Measurements from ENCODE around the gene PRPF6.
"Not testable (repeated sequence)": the region's sequence is repeated elsewhere in the genome, so short reads cannot be mapped to it uniquely, and the experiment has no call there.

PRPF6 gene

DNA sequence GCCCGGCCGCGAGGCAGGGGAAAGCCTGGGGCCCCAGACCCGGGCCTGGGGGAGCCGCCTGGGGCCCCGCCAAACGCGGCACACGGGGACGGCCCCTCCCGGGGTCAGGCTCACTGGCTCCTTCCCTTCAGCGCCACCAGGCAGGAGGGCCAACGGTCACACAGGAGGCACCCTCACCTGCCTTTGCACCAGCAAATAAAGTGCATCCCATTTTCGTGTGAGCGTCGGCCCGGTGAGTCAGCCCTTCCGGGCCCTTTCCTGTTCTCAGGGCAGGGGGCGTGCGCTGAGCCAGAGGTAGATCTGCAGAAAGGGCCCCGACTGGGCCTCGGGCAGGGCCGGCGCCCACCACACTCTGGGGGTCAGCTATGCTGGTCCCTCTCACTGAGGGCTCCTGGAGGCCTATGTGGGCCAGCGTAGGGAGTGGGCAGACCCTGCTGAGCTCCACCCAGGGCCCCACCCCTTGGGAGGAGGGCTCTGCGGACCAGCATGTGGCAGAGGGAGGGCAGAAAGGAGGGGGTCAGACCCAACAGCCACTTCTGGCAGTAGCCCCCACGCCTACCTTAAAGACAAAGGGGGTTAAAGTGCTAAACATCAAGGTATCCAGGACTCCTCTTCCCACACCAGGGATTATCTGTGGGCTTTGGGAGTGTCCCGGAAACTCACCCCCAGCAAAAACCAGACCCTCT is 23.8 kb upstream of the PRPF6 start:
- DNase-seq (ENCODE audit: low spot score) = peak; percentile 81
- TF ChIP-seq, protein P1, sequence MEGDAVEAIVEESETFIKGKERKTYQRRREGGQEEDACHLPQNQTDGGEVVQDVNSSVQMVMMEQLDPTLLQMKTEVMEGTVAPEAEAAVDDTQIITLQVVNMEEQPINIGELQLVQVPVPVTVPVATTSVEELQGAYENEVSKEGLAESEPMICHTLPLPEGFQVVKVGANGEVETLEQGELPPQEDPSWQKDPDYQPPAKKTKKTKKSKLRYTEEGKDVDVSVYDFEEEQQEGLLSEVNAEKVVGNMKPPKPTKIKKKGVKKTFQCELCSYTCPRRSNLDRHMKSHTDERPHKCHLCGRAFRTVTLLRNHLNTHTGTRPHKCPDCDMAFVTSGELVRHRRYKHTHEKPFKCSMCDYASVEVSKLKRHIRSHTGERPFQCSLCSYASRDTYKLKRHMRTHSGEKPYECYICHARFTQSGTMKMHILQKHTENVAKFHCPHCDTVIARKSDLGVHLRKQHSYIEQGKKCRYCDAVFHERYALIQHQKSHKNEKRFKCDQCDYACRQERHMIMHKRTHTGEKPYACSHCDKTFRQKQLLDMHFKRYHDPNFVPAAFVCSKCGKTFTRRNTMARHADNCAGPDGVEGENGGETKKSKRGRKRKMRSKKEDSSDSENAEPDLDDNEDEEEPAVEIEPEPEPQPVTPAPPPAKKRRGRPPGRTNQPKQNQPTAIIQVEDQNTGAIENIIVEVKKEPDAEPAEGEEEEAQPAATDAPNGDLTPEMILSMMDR (IDR thresholded peaks at IDR 0.05; ENCODE audit: borderline replicate concordance, control extremely low read depth, extremely low read depth, insufficient read depth, missing control alignments) = no peak
- in situ Hi-C loops (cut with MboI; ENCODE audit: low sequenced_read_pairs, unreplicated experiment) = no loop called here

DNA sequence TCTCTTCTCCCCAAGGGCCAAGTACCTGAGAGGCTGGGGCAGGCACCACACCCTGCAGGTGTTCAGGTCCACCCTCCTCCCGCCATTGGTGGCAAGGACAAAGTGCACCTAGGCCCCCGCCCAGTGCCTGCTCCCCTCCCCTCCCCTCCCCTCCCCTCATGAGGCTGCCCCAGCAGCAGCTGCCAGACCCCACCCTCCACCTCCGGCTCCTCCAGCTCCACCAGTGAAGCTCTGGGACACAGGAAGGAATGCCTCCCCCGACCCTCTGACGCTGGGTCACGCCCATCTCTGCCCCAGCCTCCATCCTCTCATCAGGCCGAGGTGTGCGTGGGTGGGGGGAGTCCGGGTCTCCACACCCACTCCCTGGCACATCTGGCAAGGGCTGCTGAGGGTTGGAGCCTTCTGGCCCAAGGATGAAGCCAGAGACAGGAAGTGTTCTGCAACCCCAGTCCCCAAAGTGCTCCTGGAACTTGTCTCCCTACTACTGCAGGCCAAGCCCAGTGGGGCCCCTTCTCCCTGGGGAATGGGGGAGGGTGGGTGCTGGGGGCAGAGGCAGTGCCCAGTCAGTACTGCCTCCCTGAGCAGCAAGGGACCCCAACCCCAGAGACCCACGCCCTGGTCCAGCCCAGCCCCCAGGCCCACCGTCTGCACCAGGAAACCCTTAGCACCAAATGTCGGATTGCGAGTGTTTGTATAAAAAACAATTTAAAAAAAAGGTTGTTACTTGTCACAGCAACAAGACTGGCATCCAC is 23.1 kb upstream of the PRPF6 start:
- TF ChIP-seq, protein P1 (IDR thresholded peaks at IDR 0.05; ENCODE audit: borderline replicate concordance, control extremely low read depth, extremely low read depth, insufficient read depth, missing control alignments) = no peak
- in situ Hi-C loops (cut with MboI; ENCODE audit: low sequenced_read_pairs, unreplicated experiment) = no loop called here
- no peak for DNase-seq (ENCODE audit: low spot score)

DNA sequence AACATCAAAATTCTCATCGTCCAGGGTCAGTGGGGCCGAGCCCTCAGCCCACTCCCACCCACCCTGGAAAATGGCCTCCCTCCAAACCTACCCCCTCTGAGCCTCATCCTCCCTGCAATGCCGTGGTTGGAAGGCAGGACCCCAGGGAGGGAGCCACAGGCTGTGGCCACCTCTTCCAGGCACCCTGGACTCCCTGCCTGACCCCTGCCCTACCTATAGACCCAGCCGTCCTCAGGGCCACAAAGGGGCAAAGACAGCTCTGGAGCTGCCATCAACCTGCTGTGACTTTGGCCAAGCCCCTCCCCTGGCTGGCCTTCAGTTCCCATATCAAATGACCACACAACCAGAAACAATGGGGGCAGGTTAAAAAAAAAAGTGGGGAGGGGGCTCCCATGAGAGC is 22.5 kb upstream of the PRPF6 start:
- no peak for DNase-seq (ENCODE audit: low spot score)
- TF ChIP-seq, protein P1 (IDR thresholded peaks at IDR 0.05; ENCODE audit: borderline replicate concordance, control extremely low read depth, extremely low read depth, insufficient read depth, missing control alignments) = no peak
- in situ Hi-C loops (cut with MboI; ENCODE audit: low sequenced_read_pairs, unreplicated experiment) = no loop called here

DNA sequence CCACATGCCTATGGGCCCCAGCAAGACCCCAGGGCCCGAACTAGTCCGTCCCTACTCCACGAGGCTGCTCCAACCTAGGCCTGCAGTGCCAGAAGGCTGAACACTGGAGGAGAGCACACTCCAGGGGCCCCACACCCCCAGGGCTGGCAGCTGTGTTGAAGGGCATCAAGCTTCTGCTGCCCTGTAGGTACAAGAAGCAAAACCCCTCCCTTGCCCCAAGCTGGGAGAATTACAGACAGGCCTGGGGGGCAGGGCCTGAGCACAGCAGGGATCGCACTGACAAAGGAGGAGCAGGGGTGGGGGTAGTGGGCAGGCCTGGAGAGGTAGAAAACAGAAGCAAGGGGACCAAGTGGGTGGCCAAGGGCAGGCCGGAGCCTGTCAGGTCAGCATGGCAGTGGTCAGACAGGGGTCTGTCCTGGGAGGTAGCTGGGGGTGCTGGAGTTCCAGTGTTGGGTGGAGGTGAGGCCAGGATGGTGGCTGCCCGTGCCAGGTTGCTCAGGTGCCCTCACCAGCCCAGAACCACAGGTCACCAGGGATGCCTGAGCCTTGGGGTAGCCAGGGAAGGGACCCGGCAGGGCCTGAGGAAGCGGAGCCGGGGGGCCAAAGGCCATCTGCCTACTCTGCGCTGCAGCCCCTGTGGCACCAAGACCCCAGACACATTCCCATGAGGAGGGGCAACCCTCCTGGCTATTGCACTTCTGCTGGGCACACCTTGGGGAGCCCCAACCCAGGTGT is 21.8 kb upstream of the PRPF6 start:
- TF ChIP-seq, protein P1 (IDR thresholded peaks at IDR 0.05; ENCODE audit: borderline replicate concordance, control extremely low read depth, extremely low read depth, insufficient read depth, missing control alignments) = no peak
- in situ Hi-C loops (cut with MboI; ENCODE audit: low sequenced_read_pairs, unreplicated experiment) = no loop called here
- DNase-seq (ENCODE audit: low spot score) = no peak

DNA sequence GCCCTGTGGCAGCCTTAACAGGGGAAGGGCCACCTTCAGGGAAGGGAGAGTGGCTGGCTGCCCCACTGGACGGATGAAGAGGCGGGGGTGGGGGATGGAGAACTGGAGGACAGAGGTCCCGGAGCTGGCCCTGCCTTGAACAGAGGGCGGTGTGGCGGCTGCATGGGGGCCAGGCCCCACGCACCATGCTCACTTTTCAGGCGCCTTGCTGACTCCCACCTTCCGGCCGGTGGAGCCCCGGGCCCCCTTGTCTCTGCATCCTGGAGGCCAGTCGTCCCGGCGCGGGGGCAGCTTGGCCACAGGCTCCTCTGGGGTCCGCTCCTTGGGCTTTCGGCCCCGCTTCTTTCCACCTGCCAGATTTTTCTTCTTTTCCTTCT is 21.2 kb upstream of the PRPF6 start:
- no peak for DNase-seq (ENCODE audit: low spot score)
- TF ChIP-seq, protein P1 (IDR thresholded peaks at IDR 0.05; ENCODE audit: borderline replicate concordance, control extremely low read depth, extremely low read depth, insufficient read depth, missing control alignments) = no peak
- in situ Hi-C loops (cut with MboI; ENCODE audit: low sequenced_read_pairs, unreplicated experiment) = no loop called here

DNA sequence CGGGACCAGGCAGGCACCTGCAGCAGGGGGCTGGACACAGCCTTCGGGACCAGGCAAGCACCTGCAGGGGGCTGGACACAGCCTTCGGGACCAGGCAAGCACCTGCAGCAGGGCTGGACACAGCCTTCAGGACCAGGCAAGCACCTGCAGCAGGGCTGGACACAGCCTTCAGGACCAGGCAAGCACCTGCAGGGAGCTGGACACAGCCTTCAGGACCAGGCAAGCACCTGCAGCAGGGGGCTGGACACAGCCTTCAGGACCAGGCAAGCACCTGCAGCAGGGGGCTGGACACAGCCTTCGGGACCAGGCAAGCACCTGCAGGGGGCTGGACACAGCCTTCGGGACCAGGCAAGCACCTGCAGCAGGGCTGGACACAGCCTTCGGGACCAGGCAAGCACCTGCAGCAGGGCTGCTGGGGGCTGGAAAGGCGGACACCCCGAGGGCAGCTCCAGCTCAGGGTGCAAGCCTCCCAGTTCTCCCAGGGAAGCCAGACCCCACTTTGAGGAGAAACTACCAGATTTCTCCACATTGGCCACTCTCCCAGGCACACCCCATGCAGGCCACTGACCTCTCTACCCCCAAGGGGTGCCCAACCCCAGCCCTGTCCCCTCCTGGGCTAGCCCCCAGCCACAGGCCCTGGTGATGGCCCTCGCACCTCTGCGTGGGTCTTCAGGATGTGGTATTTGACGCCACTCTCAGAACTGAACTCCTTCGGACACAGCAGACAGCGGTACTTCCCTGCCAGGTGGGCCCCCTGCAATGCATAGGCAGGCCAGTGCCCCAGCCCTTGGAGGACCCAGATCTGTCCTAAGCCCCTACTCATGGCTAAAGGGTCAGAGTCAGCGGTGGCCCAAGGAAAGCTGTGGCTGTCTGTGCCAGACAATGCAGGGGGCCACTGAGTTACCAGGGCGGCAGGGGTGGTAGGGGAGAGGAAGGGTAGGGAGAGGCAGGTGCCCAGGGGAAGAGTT is 20.0 kb upstream of the PRPF6 start:
- in situ Hi-C loops (cut with MboI; ENCODE audit: low sequenced_read_pairs, unreplicated experiment); DNase-seq (ENCODE audit: low spot score): not testable (repeated sequence)
